HG02678 (cell line): Measurements from ENCODE around the gene FBXW5.

Experiments used
- ATAC-seq: cut with Tn5 transposase; IDR thresholded peaks from one replicate; pipeline ENCODE4 v1.9.1; 2021; ENCODE audit warnings: mild to moderate bottlenecking, moderate library complexity; ENCODE audit not compliant: unreplicated experiment

Gene FBXW5

DNA sequence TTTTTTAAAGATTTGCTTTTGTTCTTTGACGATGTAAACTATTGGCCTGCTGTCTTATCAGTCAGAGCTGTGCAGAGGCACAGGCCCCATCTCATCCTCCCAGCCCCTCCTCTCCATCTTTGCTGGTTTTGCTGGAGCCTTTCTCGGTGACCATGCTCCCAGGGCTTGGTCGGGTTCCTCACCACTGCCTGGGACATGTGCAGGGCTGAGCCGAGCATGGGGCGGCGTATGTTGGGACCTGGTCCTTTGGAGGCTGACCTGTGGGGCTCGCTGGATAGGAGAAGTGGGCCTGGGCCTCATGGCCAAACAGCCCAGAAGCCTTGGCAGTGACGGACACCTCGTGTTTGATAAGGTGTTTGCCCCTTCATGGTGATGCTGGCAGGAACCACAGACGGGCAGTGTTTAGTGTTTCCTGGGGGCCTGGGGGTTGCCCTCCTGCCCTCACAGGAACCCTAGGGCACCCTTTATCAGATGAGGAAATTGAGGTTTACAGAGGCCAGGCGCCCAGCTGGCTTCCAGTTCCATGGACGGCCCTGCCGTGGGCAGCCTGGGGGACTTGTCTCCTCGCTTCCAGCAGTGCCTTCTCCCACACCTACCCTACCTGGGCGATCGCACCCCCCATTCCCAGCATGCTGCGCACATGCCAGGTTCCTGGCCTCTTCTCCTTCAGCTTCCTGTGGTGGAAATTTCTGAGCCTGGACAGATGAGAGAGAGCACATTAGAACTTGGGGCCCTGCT, 30.7 kb downstream of the FBXW5 start:
- no peak for ATAC-seq

DNA sequence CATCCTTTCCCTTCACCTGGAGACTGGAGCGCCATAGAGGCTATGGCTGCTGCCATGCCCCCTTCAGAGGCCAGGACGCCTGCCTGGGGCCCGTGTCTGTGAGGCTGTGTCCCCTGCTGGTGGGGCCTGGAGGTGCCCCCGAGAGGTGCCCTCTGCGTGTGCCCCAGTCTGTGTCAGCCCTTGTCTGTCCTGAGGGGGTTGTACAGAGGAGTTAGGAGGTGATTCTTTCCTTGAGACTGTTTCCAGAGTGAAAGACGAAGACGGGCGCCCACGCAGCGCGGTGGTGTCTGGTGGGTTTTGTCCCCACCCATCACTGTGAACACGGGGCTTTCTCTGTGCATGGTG, 33.7 kb downstream of the FBXW5 start:
- ATAC-seq = no peak

DNA sequence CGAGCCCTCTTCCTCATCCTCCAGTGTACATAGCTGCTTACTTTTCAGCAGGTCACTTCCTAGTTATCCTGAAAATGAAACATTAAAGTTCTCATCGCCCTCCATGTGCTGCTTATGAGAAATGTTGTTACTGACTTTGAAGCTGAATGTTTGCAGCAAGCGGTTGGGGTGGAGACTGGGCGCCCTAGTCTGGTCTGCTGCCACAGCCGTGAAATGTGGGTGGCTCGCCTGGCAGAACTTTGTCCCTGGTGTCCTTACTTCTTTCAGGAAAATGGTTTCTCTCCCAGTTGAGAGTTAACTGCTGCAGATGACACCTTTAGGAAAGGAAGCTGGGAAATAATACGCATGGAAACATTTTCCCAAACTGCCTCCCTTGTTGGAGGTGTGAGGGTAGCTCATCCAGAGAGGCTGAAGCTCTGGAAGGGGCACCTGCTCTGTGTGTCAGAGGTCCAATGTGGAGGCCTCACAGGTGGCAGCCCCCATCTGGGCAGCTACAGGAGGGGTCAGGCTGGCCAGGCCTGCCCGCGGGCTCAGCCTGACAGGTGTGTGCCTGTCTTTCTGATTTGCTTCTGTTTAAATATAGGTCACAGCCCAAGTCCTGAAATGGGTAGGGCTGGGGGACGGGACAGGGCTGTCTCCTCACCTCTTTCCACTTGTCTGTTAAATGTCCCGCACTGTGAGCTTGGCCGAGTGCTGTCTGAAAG, 34.2 kb downstream of the FBXW5 start:
- no peak for ATAC-seq

DNA sequence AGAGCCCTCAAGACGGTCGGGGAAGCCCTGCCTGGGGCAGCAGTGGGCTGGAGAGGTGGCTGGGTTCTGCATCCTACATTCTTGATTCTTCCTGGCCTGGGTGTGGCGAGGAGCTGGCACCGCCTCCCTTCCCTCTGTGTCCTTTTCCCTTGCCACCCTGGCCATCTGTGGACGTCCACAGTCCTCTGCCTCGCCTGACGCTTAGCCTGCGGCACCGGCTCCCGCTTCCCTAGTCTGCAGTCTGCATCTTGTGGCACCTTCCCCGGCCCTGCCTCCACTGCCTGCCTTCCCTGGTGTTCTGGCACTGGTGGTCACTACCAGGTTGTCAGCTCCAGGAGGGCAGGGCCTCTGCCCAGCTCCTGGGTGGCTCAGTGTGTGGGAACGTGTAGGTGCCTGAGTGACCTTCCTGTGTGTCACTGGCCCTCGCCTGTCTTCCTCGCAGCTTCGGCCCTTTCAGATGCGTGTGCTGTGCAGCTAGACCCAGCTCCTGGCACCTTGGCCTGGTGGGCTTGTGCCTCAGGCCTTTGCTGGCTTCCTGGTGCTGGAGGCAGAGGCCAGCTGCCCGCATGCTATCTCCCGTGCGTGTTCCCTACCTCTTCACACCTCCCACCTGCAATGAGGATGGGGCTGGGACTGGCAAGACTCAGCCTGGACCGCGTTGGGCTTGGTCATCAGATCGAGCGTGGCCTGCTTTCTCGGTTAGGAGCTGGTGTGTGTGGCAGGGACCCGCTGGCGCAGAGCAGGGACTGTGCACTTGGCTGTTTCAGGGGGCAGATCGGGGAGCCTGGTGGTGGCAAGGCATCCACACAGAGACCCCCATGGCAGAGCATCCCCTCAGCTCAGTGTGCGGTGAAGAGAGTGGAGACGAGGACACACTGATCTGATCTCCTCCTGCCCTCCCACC, 37.3 kb downstream of the FBXW5 start:
- ATAC-seq = no peak

DNA sequence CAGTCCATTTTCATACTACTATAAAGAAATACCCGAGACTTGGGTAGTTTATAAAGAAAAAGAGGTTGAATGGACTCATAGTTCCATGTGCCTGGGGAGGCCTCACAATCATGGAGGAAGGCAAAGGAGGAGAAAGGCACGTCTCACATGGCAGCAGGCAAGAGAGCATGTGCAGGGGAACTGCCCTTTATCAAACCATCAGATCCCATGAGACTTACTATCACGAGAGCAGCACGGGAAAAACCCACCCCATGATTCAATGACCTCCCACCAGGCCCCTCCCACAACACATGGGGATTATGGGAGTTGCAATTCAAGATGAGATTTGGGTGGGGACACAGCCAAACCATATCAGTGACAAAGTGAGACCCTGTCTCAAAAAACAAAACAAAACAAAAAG, 38.3 kb downstream of the FBXW5 start:
- no peak for ATAC-seq

DNA sequence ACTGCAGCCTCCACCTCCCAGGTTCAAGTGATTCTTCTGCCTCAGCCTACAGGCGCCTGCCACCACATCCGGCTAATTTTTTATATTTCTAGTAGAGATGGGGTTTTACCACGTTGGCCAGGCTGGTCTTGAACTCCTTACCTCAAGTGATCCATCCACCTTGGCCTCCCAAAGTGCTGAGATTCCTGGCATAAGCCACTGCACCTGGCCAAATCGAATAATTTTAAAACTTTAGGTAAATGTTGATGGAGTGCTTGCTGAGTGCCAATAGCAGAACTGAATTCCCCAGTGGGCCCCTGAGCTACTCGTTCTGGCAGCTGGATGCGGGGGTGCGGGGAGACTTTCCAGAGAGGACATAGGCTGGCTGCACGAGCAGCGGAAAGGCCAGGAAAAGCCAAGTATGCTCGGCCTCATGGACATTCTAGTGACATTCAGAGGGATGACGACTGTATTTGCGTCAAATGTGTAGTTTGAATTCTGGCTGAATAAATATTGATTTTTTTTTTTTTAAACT, 41.4 kb downstream of the FBXW5 start:
- ATAC-seq = no peak

DNA sequence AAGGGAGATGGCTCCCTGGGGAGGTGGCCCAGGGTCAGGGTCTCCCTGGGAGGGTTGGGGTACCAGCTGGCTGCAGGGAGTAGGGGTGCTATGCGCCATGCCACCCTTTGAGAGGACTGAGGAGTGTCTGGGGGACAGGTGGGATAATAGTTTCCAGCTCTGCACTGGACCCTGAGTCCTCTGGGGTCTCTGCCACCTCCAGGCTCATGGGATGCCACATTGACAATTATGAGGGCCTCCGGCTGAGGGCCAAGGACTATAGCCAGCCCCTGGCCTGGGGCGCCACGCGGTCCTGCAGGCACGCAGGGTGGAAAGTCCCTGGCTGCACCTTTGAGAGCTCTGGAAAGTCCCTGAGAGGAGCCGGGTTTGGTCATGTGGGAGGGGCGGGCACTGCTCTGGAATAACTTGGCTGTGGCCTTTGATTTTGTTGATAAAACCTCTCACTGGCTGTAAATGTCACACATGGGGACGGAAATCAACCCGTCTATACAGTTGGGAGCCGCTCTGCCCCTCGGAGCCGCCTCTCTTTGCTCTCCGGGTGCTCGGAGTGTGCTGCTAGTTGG, 42.2 kb downstream of the FBXW5 start:
- ATAC-seq = peak; percentile 50

DNA sequence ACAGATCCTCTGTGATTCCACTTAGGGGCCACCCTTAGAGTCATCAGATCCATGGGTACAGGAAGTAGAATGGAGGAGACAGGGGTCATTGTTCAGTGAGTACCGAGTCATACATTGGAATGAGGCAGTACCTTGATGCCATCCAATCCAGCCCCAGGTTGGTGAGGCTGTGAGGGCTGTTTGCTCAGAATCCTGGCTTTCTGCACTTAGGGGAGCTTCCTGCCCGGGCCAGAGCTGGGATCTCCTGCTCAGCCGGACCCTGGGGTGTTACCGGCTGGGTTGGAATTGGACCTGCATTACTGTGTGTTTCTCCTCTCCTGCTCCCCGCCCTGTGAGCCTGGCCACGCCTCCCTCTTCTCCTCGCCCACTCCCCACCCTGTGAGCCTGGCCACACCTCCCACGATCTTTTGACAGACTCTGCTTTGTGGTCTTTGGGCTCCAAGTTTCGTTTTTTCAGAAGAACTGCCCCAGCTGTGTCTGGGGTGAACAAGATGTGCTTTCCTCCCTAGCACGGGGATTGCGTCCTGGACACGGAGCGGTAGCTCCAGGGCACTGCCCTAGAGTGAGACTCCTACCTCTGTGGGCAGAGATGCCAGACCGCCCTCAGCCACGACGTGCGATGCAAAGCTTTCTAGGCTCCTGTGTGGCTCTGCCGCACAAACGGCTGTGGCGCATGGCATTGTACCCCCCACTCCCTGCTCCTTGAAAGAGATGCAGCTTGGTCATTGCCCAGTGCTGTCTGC, 42.9 kb downstream of the FBXW5 start:
- ATAC-seq = peak; percentile 68

DNA sequence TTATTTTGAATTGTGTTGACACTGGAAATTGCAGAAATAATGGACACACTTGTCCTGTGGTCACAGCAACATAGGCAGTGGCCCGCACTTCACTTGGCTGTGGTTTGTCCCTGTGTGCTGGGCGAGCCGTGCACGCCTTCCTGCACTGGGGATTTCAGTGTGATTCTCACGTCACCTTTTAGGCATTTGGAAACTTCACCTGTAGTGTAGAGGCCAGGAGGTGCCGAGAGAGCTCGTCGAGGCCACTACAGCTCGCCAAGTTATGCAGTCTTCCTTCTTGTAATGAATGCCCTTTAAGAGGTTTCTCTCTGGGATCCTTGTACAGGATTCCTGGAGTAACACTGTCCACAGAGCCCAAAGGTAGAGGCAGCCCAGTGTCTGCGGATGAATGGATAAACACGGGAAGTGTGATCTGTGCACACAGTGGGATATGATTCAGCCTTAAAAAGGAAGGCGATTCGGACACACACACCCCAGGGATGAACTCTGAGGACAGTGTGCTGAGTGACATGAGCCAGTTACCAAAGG, 43.5 kb downstream of the FBXW5 start:
- ATAC-seq = no peak

DNA sequence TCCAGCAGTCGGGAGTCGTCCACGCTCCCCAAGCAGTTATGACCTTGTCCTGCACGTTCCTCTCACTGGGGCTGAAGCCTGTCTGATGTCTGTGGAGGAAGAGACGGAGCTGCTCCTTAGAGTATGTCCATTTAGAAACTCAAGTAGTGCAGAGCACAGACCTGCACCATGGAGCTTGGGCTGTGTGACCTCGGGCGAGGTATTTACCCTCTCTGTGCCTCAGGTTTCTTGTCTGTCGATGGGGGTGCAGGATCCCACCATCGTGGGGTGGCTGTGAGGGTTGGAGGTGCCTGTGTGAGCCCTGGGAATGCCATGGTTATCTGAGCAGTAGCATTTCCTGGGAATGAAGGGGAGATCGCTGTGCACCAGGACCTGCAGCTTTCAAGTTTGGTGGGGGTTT, 44.0 kb downstream of the FBXW5 start:
- ATAC-seq = no peak

DNA sequence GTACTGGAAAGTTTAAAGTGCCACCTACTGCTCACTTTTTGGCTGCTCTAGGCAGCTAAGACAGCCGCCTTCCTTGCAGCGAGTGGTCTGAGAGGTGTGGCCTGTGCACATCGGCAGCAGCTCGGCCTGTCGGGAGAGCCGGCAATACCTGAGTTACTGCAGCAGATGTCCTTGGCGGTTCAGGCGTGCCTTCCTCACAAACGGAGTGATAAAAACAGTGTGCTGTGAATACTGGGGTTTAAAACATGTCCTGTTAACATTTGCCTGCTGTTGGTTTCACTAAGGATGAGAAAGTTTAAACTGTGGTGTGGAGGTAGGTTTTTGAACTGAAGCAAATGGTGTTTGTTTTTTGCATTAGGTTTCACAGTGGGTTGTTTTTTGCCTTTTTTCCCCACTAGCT, 45.3 kb downstream of the FBXW5 start:
- ATAC-seq = peak; percentile 40

DNA sequence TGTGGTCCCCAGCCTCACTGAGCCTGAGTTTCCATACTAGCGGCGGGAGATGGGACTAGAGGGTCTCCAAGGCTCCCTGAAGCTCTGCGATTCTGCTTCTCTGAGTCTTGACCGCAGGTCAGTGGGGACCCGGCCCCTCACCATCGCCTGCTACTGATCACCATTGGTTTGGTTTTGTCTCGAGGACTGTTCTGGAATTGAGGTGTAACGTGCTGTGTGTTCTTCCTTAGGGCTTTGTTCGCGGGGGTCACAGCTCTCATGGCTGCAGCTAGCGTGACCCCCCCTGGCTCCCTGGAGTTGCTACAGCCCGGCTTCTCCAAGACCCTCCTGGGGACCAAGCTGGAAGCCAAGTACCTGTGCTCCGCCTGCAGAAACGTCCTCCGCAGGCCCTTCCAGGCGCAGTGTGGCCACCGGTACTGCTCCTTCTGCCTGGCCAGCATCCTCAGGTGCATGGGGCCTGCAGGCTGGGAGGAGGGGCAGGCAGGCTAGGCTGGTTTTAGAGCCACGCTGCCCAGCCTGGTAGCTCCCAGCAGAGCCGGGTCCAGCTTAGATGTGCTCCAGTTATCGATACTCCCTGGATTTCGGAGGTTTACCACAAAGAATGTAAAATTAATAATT, 45.9 kb downstream of the FBXW5 start:
- no peak for ATAC-seq

DNA sequence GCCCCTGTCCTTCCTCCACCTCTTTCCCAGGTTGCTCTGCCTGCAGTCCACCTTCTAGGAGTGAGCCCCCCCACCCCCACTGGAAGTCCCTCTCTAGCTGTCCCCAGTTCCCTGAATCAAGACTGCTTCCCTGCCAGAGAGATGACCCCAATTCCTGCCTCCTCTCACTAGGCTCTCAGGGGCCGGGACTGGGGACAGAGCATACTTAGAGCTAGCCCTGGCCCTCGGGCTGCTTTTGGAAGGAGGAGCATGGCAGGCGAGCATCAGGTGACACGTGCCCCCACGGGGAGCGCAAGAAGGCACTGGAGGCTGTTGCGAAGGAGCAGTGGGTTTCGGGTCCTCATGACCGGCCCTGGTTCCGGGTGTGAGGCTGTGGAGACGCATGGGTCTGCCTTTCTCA, 48.5 kb downstream of the FBXW5 start:
- ATAC-seq = no peak

DNA sequence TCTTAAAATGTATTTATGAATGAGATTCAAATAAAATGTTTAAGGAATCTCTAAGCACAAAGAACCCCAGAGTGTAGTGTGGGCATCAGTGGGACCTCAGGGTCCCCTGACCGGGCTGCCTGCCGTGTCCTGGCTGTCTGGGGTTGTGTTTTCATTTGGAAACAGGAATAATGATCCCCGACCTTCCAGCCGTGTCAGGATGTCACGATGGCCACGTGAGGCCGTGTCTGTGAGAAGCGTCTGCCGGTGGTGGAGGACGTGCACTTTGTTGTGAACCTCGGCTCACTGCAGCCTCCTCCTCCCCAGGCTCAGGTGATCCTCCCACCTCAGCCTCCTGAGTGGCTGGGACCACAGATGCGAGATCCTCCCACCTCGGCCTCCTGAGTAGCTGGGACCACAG, 53.9 kb downstream of the FBXW5 start:
- no peak for ATAC-seq
